Kidney (tissue), 14 donors: Measurements from ENCODE around the gene SRF. TPM values are rescaled to one million over a fixed set of nuclear protein-coding genes. Genes with fewer than 3 reads are reported as not detected.
"Not testable (repeated sequence)": the region's sequence is repeated elsewhere in the genome, so short reads cannot be mapped to it uniquely, and the experiment has no call there.

Experiments used
- DNase-seq, 5 donors: peaks; one replicate each; pipeline ENCODE4 v3.0.0-alpha.2; 2013 to 2020
- FAIRE-seq: peaks from 2 replicates; lab custom pipeline; 2012; peaks lifted over from hg19 to GRCh38; lab: Jason Lieb, UNC
- H3K27ac ChIP-seq, 2 donors: one replicate each; pipeline ENCODE4 v1.7.0; 2013; ENCODE audit warnings: low read depth in 2 of 2, low read length in 2 of 2, inconsistent platforms in 1 of 2
- H3K27me3 ChIP-seq: one replicate; pipeline ENCODE4 v1.7.1; 2013; ENCODE audit warnings: low read length, inconsistent platforms; ENCODE audit not compliant: control insufficient read depth, insufficient read depth
- H3K36me3 ChIP-seq, 3 donors: one replicate each; pipeline versions ENCODE4 v1.7.0 to v1.7.1; 2013; ENCODE audit warnings: low read length in 3 of 3, control low read depth in 1 of 3, inconsistent platforms in 1 of 3; ENCODE audit not compliant: insufficient read depth in 3 of 3, control insufficient read depth in 2 of 3
- H3K4me1 ChIP-seq, 3 donors: one replicate each; pipeline versions ENCODE4 v1.7.0 to v1.7.1; 2013; ENCODE audit warnings: low read length in 3 of 3, inconsistent platforms in 1 of 3, low read depth in 1 of 3; ENCODE audit not compliant: control insufficient read depth in 2 of 3, insufficient read depth in 2 of 3
- H3K4me3 ChIP-seq, 3 donors: one replicate each; pipeline versions ENCODE4 v1.7.0 to v1.8.1; 2013; ENCODE audit warnings: low read length in 3 of 3, control low read depth in 1 of 3, inconsistent platforms in 1 of 3
- H3K9ac ChIP-seq, 3 donors: one replicate each; pipeline versions ENCODE4 v1.7.0 to v1.7.1; 2013; ENCODE audit warnings: low read length in 3 of 3, control low read depth in 1 of 3, inconsistent platforms in 1 of 3
- H3K9me3 ChIP-seq, 3 donors: one replicate each; pipeline versions ENCODE4 v1.7.0 to v1.7.1; 2013; ENCODE audit warnings: low read length in 3 of 3, control low read depth in 1 of 3, inconsistent platforms in 1 of 3; ENCODE audit not compliant: control insufficient read depth in 2 of 3, insufficient read depth in 1 of 3
- CTCF ChIP-seq: IDR thresholded peaks from 3 replicates; pipeline ENCODE4 v1.5.1; 2012; ENCODE audit warnings: mild to moderate bottlenecking, moderate library complexity, borderline replicate concordance; ENCODE audit not compliant: insufficient read depth; ENCODE audit errors: extremely low read depth
- intact Hi-C: fragments of 100-400 bp; cut with DNase I; formaldehyde crosslinking; loops from one replicate; pipeline ENCODE4 v1.11.1; 2022
- polyA plus RNA-seq: library from polyadenylated mRNA; stranded (reverse); fragments of 350-450 nt; fragmentation: Illumina TruSeq; extraction: RNeasy Lipid Tissue Mini Kit (QIAGEN cat#74804); gene quantifications from one replicate; pipeline ENCODE4 v1.2.3, GENCODE V29; 2014; ENCODE audit warnings: low read depth, low replicate concordance; ENCODE audit not compliant: insufficient read depth
- total RNA-seq: library from RNA; stranded (reverse); fragmentation: NEBNext Ultra II Directional; extraction: Animal tissue kit (Norgen Biotek cat#: 25700); gene quantifications from one replicate; pipeline ENCODE4 v1.2.1, GENCODE V29; 2021
- donor health status: control.
- donor health status: control.
- donor health status: control.
- donor health status: control.
- donor health status: control.
- donor health status: DM: yes; HTN: yes; CAD: no.
- donor health status: Normal renal cell carcinoma (clear cell type).

Gene SRF
- total and polyA plus RNA-seq, 2 donors from 2014 or later, result 13.8 to 30.6 TPM

DNA sequence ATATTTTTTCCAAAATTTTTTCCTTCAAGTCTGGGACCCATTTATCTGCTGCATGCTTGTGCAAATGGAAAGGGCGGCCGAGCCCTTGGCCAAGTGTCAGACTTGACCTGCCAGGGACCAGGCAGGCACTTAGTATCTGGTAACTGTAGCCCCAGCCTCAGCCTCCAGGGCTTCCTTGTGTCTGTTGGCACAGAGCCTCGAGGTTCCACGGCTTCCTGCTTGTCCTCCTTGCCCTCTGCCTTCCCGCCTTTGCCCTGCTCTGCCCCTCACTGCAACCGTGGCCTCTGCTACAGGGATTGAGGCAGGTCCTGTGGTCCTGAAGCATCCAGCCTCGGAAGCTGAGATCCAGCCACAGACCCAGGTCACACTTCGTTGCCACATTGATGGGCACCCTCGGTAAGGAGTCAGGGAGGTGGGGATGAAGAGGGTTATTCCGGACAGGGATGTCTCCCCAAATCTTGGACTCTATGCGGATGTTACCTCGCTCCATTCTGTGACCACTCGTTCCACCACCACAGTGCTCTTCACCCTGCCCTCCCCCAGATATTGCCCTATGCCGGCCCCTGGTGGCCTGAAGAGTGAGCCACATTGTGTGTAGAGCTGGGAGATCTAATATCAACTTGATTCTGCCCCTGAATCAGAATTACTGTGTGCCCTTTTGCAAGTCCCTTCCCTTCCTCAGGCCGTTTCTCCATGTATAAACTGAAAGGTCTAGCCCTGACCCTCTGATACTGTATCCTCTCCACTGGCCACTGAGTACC lies 41.5 kb upstream of the SRF start:
- peaks cover 0 to 4% (median 0%) of the 10 kb centered on the region in 3 donors for H3K36me3 ChIP-seq
- no peak overlapping the region for H3K27ac ChIP-seq
- no peak overlapping the region for H3K4me3 ChIP-seq
- peak; percentile 34 to 72 (median 43) for DNase-seq
- no peak overlapping the region for H3K9ac ChIP-seq
- TF ChIP-seq CTCF, result peak; percentile 62
- H3K4me1 ChIP-seq, result peaks cover 0 to 6% (median 0%) of the 10 kb centered on the region in 3 donors
- no peaks in the 10 kb centered on the region for H3K27me3 ChIP-seq
- no peak for FAIRE-seq
- intact Hi-C loops, result no loop called here
- H3K9me3 ChIP-seq, result no peaks in the 10 kb centered on the region

GRCh38 chr6:43130429-43130828 lies 40.6 kb upstream of the SRF start:
- no peak for TF ChIP-seq CTCF
- peaks cover 0 to 6% (median 0%) of the 10 kb centered on the region in 3 donors for H3K4me1 ChIP-seq
- intact Hi-C loops, result no loop called here
- H3K4me3 ChIP-seq, result no peak overlapping the region
- FAIRE-seq (no peak), DNase-seq (peak in 1 of 5 donors; percentile 13)
- peaks cover 0 to 4% (median 0%) of the 10 kb centered on the region in 3 donors for H3K36me3 ChIP-seq
- H3K27ac ChIP-seq, result no peak overlapping the region
- H3K27me3 ChIP-seq, result no peaks in the 10 kb centered on the region
- no peaks in the 10 kb centered on the region for H3K9me3 ChIP-seq
- no peak overlapping the region for H3K9ac ChIP-seq

GRCh38 chr6:43131379-43131778 lies 39.7 kb upstream of the SRF start:
- intact Hi-C loops, H3K27me3 ChIP-seq, H3K9ac ChIP-seq, FAIRE-seq, H3K4me1 ChIP-seq, H3K4me3 ChIP-seq, H3K27ac ChIP-seq, H3K9me3 ChIP-seq, DNase-seq, H3K36me3 ChIP-seq: not testable (repeated sequence)

DNA sequence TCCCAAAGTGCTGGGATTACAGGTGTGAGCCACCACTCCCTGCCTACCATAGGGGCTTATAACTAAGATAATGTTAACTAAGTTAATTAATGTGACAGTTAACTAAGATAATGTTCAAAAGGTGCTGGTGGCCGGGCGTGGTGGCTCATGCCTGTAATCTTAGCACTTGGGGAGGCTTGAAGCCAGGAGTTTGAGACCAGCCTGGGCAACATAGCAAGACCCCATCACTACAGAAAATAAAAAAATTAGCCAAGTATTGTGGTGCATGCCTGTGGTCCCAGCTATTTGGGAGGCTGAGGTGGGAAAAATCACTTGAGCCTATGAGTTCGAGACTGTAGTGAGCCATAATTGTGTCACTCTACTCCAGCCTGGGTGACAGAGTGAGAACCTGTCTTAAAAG lies 32.8 kb upstream of the SRF start:
- no peak overlapping the region for H3K4me3 ChIP-seq
- intact Hi-C loops, result no loop called here

DNA sequence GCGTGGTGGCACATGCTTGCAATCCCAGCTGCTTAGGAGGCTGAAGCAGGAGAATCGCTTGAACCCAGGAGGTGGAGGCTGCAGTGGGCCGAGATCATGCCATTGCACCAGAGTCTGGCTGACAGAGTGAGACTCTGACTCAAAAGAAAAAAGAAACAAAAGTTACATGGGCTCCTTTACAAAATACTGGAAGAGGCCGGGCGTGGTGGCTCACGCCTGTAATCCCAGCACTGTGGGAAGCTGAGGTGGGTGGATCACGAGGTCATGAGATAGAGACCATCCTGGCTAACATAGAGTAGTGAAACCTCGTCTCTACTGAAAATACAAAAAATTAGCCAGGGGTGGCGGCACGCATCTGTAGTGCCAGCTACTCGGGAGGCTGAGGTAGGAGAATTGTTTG lies 31.1 kb upstream of the SRF start:
- H3K9me3 ChIP-seq, H3K9ac ChIP-seq, H3K36me3 ChIP-seq, FAIRE-seq, H3K4me3 ChIP-seq, DNase-seq, H3K4me1 ChIP-seq, H3K27ac ChIP-seq, intact Hi-C loops, H3K27me3 ChIP-seq: not testable (repeated sequence)

More for the DNA sequence above, 32.8 kb upstream of the SRF start:
- Histone ChIP-seq H3K36me3 (peaks cover 0 to 3% (median 0%) of the 10 kb centered on the region in 3 donors), H3K9me3 (no peaks in the 10 kb centered on the region), H3K4me1 (peaks cover 0 to under 1% (median 0%) of the 10 kb centered on the region in 3 donors), H3K27me3 (no peaks in the 10 kb centered on the region), H3K27ac (no peak overlapping the region), H3K9ac (no peak overlapping the region)
- FAIRE-seq, result no peak
- no peak for DNase-seq
- TF ChIP-seq CTCF, result no peak
